Raji (cell line): Measurements from ENCODE around the gene NR1D1.

Experiments used
- POLR2A ChIP-seq: IDR thresholded peaks from 2 replicates; pipeline ENCODE4 v1.6.1; 2011; ENCODE audit warnings: low read depth, low read length, control low read depth; ENCODE audit not compliant: insufficient read depth

Gene NR1D1

GRCh38 chr17:40100419-40100668 is at the start of gene NR1D1:
Gene NR1D1, minus strand, starts transcription at chr17:40100589. Its CDS starts 495 bp downstream, at chr17:40100094.
- no peak for TF ChIP-seq POLR2A

DNA sequence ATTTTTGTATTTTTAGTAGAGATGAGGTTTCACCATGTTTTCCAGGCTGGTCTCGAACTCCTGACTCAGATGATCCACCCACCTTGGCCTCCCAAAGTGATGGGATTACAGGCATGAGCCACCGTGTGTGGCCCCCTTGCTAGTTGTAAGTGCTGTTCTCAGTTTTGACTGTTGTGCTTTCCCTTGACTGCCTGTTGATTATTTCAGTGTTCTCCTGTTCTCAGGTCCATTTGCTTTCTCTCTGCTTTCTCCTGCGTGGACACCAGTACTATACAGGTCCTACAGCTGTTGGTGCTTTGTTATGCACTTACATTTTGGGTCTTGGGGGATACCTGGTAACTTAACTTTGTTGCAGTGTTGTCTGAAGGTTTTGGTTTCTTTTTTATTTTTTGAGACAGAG is 48.1 kb upstream of the NR1D1 start:
- TF ChIP-seq POLR2A, result no peak

- TF ChIP-seq POLR2A, result no peak
Measured at GRCh38 chr17:40145476-40145875, 45.1 kb upstream of the NR1D1 start.

DNA sequence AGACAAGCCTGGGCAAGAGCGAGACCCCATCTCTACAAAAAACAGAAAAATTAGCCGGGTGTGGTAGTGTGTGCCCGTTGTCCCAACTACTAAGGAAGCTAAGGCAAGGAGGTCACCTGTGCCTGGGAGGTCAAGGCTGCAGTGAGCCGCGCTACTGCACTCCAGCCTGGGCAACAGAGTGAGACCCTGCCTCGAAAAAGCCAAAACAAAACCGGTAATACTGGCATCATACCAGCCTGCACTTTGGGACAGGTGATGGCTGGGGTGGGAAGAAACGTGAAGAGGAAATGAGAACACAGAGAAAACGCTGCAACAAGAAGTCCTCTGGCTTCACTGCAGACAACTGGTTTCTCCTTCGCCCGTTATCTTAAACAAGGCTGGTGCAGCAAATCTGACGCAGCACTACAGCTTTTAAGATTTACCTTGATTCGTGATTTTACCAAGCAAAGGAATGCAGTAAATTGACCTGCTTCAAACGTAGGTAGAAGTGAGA is 39.2 kb upstream of the NR1D1 start:
- no peak for TF ChIP-seq POLR2A

- no peak for TF ChIP-seq POLR2A
Measured at GRCh38 chr17:40135817-40136216, 35.4 kb upstream of the NR1D1 start.

GRCh38 chr17:40134184-40134583 is 33.8 kb upstream of the NR1D1 start:
- TF ChIP-seq POLR2A, result no peak

DNA sequence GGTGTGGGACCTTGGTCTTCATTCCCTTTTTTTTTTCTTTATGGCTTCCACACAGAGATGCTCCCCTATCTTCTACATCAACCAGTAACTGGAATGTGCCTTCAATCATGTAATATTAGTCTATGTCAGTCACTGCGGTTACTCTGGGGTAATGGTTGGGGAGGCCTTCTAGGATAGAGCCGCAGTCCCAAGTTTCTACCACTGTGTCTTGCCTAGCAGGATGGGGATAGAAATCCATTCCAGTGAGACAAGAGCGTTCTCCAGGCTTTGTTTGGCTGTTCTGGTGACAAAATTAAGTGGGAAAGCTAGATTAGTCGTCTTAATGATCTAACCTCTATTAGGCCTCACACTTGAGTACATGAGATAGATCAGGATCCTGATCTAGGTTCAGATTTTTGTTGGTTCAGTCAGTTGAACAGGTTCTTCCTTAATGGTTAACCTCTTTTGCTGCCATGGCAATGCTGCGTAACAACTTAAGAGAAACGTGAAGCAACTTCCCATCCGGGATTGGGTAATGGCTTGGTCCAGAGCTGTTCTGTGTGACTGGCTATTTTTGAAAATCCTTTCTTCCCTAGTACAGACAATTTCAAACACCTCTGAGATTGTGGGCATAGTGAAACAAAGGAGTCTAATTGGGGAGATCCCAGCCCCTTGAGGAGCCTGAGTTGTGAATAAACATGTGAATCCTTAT is 30.1 kb upstream of the NR1D1 start:
- TF ChIP-seq POLR2A, result no peak

DNA sequence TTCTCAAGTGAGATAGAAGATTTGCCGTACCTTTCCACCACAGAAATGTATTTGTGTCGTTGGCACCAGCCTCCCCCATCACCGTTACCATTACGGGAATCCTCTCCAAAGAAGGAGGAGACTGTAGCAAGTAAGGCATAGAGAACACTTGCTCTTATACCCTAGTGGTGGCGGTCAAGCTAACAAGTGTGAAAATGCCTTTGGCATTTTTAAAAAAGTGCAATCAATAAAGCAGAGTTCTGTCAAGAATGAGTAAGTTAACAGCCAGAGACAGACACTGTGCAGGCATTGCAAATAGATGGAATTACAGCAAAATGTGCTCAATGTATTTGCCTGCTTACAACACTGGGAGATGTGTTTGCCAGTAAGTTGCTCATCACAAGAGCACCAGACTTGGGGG is 29.1 kb upstream of the NR1D1 start:
- no peak for TF ChIP-seq POLR2A

- TF ChIP-seq POLR2A, result no peak
Measured at GRCh38 chr17:40124279-40125141, 24.1 kb upstream of the NR1D1 start.

DNA sequence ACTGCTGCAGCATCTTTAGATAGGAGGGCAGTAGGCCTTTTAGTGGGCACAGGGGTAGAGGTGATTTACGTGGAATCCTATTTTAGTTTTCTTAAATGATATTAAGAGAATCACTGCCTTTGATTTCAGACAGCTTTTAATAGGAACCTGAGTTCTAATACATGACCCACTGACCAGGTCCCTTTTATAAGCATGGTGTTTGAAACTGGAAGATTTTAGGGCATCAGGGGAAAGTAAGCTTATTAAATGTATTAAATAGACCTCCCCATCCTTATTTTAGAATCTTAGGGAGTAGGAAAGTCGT is 23.4 kb upstream of the NR1D1 start:
- no peak for TF ChIP-seq POLR2A

GRCh38 chr17:40122999-40123810 is 22.8 kb upstream of the NR1D1 start:
- peak; percentile 38; the same call in 1 of the 2 replicates for TF ChIP-seq POLR2A

DNA sequence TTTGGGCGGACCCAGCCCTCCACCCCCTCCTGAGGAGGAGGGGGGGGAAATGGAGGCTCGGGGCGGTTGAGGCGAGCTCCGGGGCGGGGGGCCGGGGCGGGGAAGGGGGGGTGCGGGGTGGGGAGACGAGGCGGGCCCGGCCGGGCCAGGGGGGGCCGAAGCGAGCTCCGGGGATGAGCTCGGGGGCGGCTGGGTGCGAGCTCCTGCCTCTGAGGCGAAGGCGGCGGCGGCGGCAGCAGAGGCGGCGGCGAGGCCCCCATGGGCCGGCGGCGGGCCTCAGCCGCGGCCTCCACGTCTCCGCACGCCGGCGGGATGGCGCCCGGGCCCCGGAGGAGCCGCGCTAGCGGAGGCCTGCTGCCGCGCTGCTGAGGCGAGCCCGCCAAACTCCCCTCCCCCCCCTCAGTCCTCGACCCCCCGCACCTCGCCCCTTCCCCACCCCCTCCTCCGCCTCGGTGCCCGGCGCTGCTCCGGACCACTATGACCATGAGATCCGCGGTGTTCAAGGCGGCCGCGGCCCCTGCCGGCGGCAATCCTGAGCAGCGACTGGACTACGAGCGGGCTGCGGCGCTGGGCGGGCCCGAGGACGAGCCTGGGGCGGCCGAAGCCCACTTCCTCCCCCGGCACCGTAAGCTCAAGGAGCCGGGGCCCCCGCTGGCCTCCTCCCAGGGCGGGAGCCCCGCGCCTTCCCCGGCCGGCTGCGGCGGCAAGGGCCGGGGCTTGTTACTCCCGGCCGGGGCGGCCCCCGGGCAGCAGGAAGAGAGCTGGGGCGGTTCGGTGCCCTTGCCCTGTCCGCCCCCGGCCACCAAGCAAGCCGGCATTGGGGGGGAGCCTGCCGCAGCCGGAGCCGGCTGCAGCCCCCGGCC is 22.0 kb upstream of the NR1D1 start:
- TF ChIP-seq POLR2A, result peak; percentile 42

GRCh38 chr17:40121181-40122135 is 21.1 kb upstream of the NR1D1 start, which contains the start of gene MSL1:
Gene MSL1, plus strand, starts transcription at chr17:40121971. Its CDS starts 642 bp downstream, at chr17:40122613.
- peak; percentile 41 for TF ChIP-seq POLR2A

DNA sequence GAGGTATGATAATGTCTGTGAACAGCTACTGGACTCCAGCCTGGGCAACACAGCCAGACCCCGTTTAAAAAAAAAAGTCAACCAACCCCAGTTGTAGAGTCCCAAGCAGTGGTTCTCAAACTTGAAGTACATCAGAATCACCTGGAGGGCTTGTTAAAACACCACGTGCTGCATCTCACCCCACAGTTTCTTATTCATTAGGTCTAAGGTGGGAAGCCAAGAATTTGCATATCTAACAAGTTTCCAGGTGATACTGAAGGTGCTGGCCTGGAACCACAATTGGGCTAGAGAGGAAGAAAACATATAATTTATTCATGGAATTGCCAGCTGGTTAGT is 14.7 kb upstream of the NR1D1 start:
- no peak for TF ChIP-seq POLR2A
